PC-3 (cell line): Measurements from ENCODE around the gene CAST. TPM values are rescaled to one million over a fixed set of nuclear protein-coding genes. Genes with fewer than 3 reads are reported as not detected.

Experiments used
- ATAC-seq: fragments of 200-7000 bp; cut with Tn5 transposase; 2 replicates; pipeline ENCODE4 v1.9.1; 2020; ENCODE audit warnings: mild to moderate bottlenecking, moderate library complexity
- BruUV-seq: library from RNA; stranded (reverse); fragments of 400-500 nt; replicated peaks from 2 replicates; lab custom pipeline; 2021; lab: Mats Ljungman, UMichigan
- CTCF ChIA-PET: fragments of 300-600 bp; sonication (Branson Sonifier 250); formaldehyde crosslinking; loops from one replicate; lab custom pipeline; 2022; ENCODE audit warnings: antibody characterized with exemption; lab: Charles Lee
- POLR2A ChIA-PET: fragments of 300-600 bp; sonication (Branson Sonifier 250); formaldehyde crosslinking; loops from one replicate; lab custom pipeline; 2022; ENCODE audit warnings: antibody characterized with exemption; ENCODE audit not compliant: unreplicated experiment; lab: Charles Lee
- DNase-seq: peaks from one replicate; pipeline ENCODE4 v3.0.0-alpha.2; 2015
- H2AFZ ChIP-seq: fragments of 300-600 bp; sonication (generic); 2 replicates; pipeline ENCODE4 v1.6.0; 2016; ENCODE audit warnings: antibody characterized with exemption, low read length
- H3F3A ChIP-seq: fragments of 300-600 bp; sonication (generic); one replicate; pipeline ENCODE4 v1.6.0; 2017; ENCODE audit warnings: antibody characterized with exemption, low read length, control low read depth, mild to moderate bottlenecking; ENCODE audit not compliant: unreplicated experiment
- H3K27ac ChIP-seq: fragments of 300-600 bp; sonication (generic); 2 replicates; pipeline ENCODE4 v1.5.1; 2016; ENCODE audit warnings: mild to moderate bottlenecking, low read length
- H3K27me3 ChIP-seq: fragments of 300-600 bp; sonication (generic); 2 replicates; pipeline ENCODE4 v1.6.1; 2016; ENCODE audit warnings: low read length, mixed read lengths
- H3K36me3 ChIP-seq: fragments of 300-600 bp; sonication (generic); 2 replicates; pipeline ENCODE4 v1.6.1; 2016; ENCODE audit warnings: low read depth, mixed run types, low read length, mixed read lengths
- H3K4me1 ChIP-seq: fragments of 300-600 bp; sonication (generic); 2 replicates; pipeline ENCODE4 v1.5.1; 2016; ENCODE audit warnings: low read length; ENCODE audit not compliant: insufficient read depth
- H3K4me2 ChIP-seq: fragments of 300-600 bp; sonication (generic); 2 replicates; pipeline ENCODE4 v1.6.0; 2016; ENCODE audit warnings: low read length
- H3K4me3 ChIP-seq: fragments of 300-600 bp; sonication (generic); 2 replicates; pipeline ENCODE4 v1.5.1; 2016; ENCODE audit warnings: mild to moderate bottlenecking, low read length, mixed read lengths
- H3K79me2 ChIP-seq: fragments of 300-600 bp; sonication (generic); 2 replicates; pipeline ENCODE4 v1.6.1; 2017; ENCODE audit warnings: low read length, mixed read lengths
- H3K9ac ChIP-seq: fragments of 300-600 bp; sonication (generic); 2 replicates; pipeline ENCODE4 v1.6.0; 2016; ENCODE audit warnings: mild to moderate bottlenecking, low read length
- H3K9me2 ChIP-seq: fragments of 300-600 bp; sonication (generic); replicated peaks from 2 replicates; pipeline ENCODE4 v1.6.1; 2016; ENCODE audit warnings: mixed run types, low read length, mixed read lengths
- H3K9me3 ChIP-seq: fragments of 300-600 bp; sonication (generic); 2 replicates; pipeline ENCODE4 v1.6.1; 2016; ENCODE audit warnings: low read length, mixed read lengths
- H4K20me1 ChIP-seq: fragments of 300-600 bp; sonication (generic); 2 replicates; pipeline ENCODE4 v1.6.1; 2016; ENCODE audit warnings: low read length, mixed read lengths
- CTCF ChIP-seq: fragments of 300-600 bp; sonication (generic); conservative IDR thresholded peaks from 2 replicates; pipeline ENCODE4 v1.5.1; 2017; ENCODE audit warnings: antibody characterized with exemption, low read depth, mild to moderate bottlenecking, low read length
- EZH2 ChIP-seq: fragments of 300-600 bp; sonication (generic); IDR thresholded peaks from one replicate; pipeline ENCODE4 v1.6.1; 2017; ENCODE audit warnings: antibody characterized with exemption, mild to moderate bottlenecking, low read length; ENCODE audit not compliant: unreplicated experiment
- EZH2phosphoT487 ChIP-seq: fragments of 300-600 bp; sonication (generic); IDR thresholded peaks from 2 replicates; pipeline ENCODE4 v1.6.1; 2018; ENCODE audit warnings: mild to moderate bottlenecking, antibody characterized with exemption, low read length, borderline replicate concordance
- intact Hi-C: fragments of 100-400 bp; cut with micrococcal nuclease; formaldehyde crosslinking; loops from 2 replicates; pipeline ENCODE4 v1.9.0; 2023
- total RNA-seq: library from RNA; depleted of rRNA; stranded (reverse); fragments of >200 nt; gene quantifications from 2 replicates; pipeline ENCODE4 v1.2.3, GENCODE V29; 2014

Gene CAST
- total RNA-seq, 1 experiment from 2014 or later, result 73.2 TPM

- TF ChIP-seq EZH2 (no peak), CTCF (no peak), EZH2phosphoT487 (no peak)
- intact Hi-C loops, result no loop called here
- Histone ChIP-seq H3K36me3 (no peaks in the 10 kb centered on the region), H3K79me2 (peaks cover 6% of the 10 kb centered on the region; the same call in 1 of the 2 replicates), H3K4me1 (peaks cover 12% of the 10 kb centered on the region; the same call in 1 of the 2 replicates), H3K9me2 (no peaks in the 10 kb centered on the region), H3K9ac (no peak overlapping the region), H4K20me1 (peaks cover 6% of the 10 kb centered on the region; the same call in 1 of the 2 replicates), H3K27ac (no peak overlapping the region), H3F3A (no peaks in the 10 kb centered on the region), H2AFZ (no peak overlapping the region), H3K4me3 (no peak overlapping the region), H3K27me3 (no peaks in the 10 kb centered on the region), H3K4me2 (no peak overlapping the region), H3K9me3 (no peaks in the 10 kb centered on the region)
- POLR2A ChIA-PET, result no interaction called here
- DNase-seq (no peak), ATAC-seq (no peak)
- no TSS peak for BruUV-seq
- CTCF ChIA-PET, result no interaction called here
These were observed 46.4 kb downstream of the CAST start for GRCh38 chr5:96708600-96708999.

- Histone ChIP-seq H4K20me1 (peaks cover 6% of the 10 kb centered on the region; the same call in 1 of the 2 replicates), H3K36me3 (no peaks in the 10 kb centered on the region), H3K9me3 (no peaks in the 10 kb centered on the region), H3K4me1 (peaks cover 12% of the 10 kb centered on the region; the same call in 1 of the 2 replicates), H3K79me2 (peaks cover 6% of the 10 kb centered on the region; the same call in 1 of the 2 replicates), H3K9me2 (no peaks in the 10 kb centered on the region), H3K27ac (no peak overlapping the region), H3K27me3 (no peaks in the 10 kb centered on the region), H3K4me3 (no peak overlapping the region), H3K9ac (no peak overlapping the region), H2AFZ (no peak overlapping the region), H3K4me2 (no peak overlapping the region), H3F3A (no peaks in the 10 kb centered on the region)
- intact Hi-C loops, result no loop called here
- CTCF ChIA-PET, result no interaction called here
- POLR2A ChIA-PET, result no interaction called here
- DNase-seq, result peak; percentile 73
- peak; percentile 98 for ATAC-seq
- no TSS peak for BruUV-seq
- TF ChIP-seq EZH2 (no peak), CTCF (no peak), EZH2phosphoT487 (no peak)
These were observed 47.1 kb downstream of the CAST start for GRCh38 chr5:96709152-96709821.
